ENCODE measurements around the gene VTI1A. TPM values are rescaled to one million over a fixed set of nuclear protein-coding genes. Genes with fewer than 3 reads are reported as not detected.
A peak's percentile ranks its signal among the peaks of the same experiment; 100 is the strongest.

VTI1A gene
- total and polyA plus RNA-seq, 2 of the 8 experiments (the other 6 are each of a cell fraction or from before 2014, with no cell fraction given), result 6.0 to 20.0 TPM

DNA sequence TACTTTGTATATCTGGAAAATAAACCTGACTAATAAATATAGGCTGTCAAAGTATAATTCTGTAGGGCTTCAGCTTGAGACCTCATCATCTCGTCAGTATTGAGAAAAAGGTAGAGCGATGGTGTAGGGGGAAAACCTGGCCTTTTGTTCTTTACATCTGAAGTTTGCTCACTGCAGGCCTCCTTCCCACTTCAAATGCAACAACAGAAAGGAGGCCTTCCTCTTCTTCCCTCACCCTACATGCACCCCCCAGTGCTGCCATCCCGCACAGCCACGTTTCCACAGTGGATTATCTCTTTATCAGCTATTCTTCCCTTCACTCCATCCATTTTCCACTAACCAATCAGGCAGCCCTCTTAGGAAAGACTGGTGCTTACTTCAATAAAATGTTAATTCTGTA lies 112.3 kb downstream of the VTI1A start (continued):
- TF ChIP-seq, protein P1, sequence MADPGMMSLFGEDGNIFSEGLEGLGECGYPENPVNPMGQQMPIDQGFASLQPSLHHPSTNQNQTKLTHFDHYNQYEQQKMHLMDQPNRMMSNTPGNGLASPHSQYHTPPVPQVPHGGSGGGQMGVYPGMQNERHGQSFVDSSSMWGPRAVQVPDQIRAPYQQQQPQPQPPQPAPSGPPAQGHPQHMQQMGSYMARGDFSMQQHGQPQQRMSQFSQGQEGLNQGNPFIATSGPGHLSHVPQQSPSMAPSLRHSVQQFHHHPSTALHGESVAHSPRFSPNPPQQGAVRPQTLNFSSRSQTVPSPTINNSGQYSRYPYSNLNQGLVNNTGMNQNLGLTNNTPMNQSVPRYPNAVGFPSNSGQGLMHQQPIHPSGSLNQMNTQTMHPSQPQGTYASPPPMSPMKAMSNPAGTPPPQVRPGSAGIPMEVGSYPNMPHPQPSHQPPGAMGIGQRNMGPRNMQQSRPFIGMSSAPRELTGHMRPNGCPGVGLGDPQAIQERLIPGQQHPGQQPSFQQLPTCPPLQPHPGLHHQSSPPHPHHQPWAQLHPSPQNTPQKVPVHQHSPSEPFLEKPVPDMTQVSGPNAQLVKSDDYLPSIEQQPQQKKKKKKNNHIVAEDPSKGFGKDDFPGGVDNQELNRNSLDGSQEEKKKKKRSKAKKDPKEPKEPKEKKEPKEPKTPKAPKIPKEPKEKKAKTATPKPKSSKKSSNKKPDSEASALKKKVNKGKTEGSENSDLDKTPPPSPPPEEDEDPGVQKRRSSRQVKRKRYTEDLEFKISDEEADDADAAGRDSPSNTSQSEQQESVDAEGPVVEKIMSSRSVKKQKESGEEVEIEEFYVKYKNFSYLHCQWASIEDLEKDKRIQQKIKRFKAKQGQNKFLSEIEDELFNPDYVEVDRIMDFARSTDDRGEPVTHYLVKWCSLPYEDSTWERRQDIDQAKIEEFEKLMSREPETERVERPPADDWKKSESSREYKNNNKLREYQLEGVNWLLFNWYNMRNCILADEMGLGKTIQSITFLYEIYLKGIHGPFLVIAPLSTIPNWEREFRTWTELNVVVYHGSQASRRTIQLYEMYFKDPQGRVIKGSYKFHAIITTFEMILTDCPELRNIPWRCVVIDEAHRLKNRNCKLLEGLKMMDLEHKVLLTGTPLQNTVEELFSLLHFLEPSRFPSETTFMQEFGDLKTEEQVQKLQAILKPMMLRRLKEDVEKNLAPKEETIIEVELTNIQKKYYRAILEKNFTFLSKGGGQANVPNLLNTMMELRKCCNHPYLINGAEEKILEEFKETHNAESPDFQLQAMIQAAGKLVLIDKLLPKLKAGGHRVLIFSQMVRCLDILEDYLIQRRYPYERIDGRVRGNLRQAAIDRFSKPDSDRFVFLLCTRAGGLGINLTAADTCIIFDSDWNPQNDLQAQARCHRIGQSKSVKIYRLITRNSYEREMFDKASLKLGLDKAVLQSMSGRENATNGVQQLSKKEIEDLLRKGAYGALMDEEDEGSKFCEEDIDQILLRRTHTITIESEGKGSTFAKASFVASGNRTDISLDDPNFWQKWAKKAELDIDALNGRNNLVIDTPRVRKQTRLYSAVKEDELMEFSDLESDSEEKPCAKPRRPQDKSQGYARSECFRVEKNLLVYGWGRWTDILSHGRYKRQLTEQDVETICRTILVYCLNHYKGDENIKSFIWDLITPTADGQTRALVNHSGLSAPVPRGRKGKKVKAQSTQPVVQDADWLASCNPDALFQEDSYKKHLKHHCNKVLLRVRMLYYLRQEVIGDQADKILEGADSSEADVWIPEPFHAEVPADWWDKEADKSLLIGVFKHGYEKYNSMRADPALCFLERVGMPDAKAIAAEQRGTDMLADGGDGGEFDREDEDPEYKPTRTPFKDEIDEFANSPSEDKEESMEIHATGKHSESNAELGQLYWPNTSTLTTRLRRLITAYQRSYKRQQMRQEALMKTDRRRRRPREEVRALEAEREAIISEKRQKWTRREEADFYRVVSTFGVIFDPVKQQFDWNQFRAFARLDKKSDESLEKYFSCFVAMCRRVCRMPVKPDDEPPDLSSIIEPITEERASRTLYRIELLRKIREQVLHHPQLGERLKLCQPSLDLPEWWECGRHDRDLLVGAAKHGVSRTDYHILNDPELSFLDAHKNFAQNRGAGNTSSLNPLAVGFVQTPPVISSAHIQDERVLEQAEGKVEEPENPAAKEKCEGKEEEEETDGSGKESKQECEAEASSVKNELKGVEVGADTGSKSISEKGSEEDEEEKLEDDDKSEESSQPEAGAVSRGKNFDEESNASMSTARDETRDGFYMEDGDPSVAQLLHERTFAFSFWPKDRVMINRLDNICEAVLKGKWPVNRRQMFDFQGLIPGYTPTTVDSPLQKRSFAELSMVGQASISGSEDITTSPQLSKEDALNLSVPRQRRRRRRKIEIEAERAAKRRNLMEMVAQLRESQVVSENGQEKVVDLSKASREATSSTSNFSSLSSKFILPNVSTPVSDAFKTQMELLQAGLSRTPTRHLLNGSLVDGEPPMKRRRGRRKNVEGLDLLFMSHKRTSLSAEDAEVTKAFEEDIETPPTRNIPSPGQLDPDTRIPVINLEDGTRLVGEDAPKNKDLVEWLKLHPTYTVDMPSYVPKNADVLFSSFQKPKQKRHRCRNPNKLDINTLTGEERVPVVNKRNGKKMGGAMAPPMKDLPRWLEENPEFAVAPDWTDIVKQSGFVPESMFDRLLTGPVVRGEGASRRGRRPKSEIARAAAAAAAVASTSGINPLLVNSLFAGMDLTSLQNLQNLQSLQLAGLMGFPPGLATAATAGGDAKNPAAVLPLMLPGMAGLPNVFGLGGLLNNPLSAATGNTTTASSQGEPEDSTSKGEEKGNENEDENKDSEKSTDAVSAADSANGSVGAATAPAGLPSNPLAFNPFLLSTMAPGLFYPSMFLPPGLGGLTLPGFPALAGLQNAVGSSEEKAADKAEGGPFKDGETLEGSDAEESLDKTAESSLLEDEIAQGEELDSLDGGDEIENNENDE (IDR thresholded peaks at IDR 0.05; ENCODE audit: insufficient replicate concordance, low read length), result no peak
- TF ChIP-seq SIN3A (conservative IDR thresholded peaks at IDR 0.05 in 1 of 2, IDR thresholded peaks at IDR 0.05 in 1 of 2; ENCODE audit: low read depth in 1 of 2, low read length in 2 of 2), result no peak
- no peak for TF ChIP-seq RFX5 (IDR thresholded peaks at IDR 0.05; ENCODE audit: borderline replicate concordance, low read depth, low read length)
- peak; percentile 25 to 26; a peak in 2 of 4 replicates for TF ChIP-seq RAD21 (IDR thresholded peaks at IDR 0.05 in 1 of 2, conservative IDR thresholded peaks at IDR 0.05 in 1 of 2; ENCODE audit: low read depth in 2 of 2, low read length in 2 of 2)
- no peak for TF ChIP-seq YY1 (IDR thresholded peaks at IDR 0.05; ENCODE audit: low read depth, low read length)
- TF ChIP-seq, protein P2, sequence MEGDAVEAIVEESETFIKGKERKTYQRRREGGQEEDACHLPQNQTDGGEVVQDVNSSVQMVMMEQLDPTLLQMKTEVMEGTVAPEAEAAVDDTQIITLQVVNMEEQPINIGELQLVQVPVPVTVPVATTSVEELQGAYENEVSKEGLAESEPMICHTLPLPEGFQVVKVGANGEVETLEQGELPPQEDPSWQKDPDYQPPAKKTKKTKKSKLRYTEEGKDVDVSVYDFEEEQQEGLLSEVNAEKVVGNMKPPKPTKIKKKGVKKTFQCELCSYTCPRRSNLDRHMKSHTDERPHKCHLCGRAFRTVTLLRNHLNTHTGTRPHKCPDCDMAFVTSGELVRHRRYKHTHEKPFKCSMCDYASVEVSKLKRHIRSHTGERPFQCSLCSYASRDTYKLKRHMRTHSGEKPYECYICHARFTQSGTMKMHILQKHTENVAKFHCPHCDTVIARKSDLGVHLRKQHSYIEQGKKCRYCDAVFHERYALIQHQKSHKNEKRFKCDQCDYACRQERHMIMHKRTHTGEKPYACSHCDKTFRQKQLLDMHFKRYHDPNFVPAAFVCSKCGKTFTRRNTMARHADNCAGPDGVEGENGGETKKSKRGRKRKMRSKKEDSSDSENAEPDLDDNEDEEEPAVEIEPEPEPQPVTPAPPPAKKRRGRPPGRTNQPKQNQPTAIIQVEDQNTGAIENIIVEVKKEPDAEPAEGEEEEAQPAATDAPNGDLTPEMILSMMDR (IDR thresholded peaks at IDR 0.05; ENCODE audit: control extremely low read depth in 1 of 3, insufficient read depth in 1 of 3, low read depth in 1 of 3, low read length in 3 of 3), result peak in 2 of 3 experiments; percentile 16 to 35; a peak in 2 of 4 replicates
- TF ChIP-seq CBX8 (IDR thresholded peaks at IDR 0.05; ENCODE audit: borderline replicate concordance, low read depth, low read length), result no peak
- TF ChIP-seq KDM1A (IDR thresholded peaks at IDR 0.05; ENCODE audit: borderline replicate concordance, low read length), result no peak
